Breast epithelium (tissue), 3 donors: ENCODE results near the gene TRPM3.

Source experiments
- POLR2A ChIP-seq: fragments of 450-650 bp; IDR thresholded peaks from one replicate; pipeline ENCODE4 v1.6.1; 2016; ENCODE audit warnings: antibody characterized with exemption, mild to moderate bottlenecking, moderate library complexity
- POLR2AphosphoS5 ChIP-seq, 3 donors: sonication (generic); formaldehyde crosslinking; IDR thresholded peaks; one replicate each; pipeline ENCODE4 v1.6.1; 2017; ENCODE audit warnings: antibody characterized with exemption in 3 of 3
- TF ChIP-seq, protein P1 (sequence below), 3 donors: fragments of 450-650 bp; IDR thresholded peaks; one replicate each; pipeline ENCODE4 v1.5.1; 2016 to 2017; ENCODE audit warnings: antibody characterized with exemption in 3 of 3, mild to moderate bottlenecking in 3 of 3, moderate library complexity in 3 of 3

DNA sequence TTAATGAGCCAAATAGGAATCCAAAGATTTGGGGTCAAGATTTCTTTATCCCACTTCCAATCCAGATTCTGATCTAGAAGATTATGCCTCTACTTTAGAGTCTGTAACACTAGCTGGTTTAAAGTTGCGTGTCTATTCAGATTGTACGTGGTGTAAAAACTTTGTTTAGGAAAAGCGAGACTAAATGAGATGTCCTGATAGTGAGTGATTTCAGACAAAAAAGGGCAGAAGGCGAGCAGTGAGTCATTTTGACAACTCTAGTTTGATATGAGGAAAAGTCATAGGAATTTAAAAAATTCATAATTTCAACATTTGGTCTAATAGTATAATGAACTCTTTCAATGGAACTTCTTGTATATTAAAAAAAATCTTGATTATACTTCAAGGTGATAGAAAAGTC, 587.4 kb downstream of the TRPM3 start:
- TF ChIP-seq, protein P1, sequence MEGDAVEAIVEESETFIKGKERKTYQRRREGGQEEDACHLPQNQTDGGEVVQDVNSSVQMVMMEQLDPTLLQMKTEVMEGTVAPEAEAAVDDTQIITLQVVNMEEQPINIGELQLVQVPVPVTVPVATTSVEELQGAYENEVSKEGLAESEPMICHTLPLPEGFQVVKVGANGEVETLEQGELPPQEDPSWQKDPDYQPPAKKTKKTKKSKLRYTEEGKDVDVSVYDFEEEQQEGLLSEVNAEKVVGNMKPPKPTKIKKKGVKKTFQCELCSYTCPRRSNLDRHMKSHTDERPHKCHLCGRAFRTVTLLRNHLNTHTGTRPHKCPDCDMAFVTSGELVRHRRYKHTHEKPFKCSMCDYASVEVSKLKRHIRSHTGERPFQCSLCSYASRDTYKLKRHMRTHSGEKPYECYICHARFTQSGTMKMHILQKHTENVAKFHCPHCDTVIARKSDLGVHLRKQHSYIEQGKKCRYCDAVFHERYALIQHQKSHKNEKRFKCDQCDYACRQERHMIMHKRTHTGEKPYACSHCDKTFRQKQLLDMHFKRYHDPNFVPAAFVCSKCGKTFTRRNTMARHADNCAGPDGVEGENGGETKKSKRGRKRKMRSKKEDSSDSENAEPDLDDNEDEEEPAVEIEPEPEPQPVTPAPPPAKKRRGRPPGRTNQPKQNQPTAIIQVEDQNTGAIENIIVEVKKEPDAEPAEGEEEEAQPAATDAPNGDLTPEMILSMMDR (IDR thresholded peaks at IDR 0.05): no peak
- no peak for TF ChIP-seq POLR2AphosphoS5 (IDR thresholded peaks at IDR 0.05)
- TF ChIP-seq POLR2A: no peak
